ENCODE results near the gene ZC3HAV1L. TPM values are rescaled to one million over a fixed set of nuclear protein-coding genes. Genes with fewer than 3 reads are reported as not detected.

ZC3HAV1L gene
- total and polyA plus RNA-seq, 2 of the 8 experiments (the other 6 are each of a cell fraction or from before 2014, with no cell fraction given): 5.2 to 7.0 TPM

- Histone ChIP-seq H2BK120ac (replicated peaks; ENCODE audit: low read depth, low read length) (no peak overlapping the region), H3K9me3 (ENCODE audit: insufficient read depth in 2 of 2, low read depth in 1 of 2, low read length in 1 of 2) (peaks cover 0 to 3% of the 10 kb centered on the region in 2 experiments; a peak in 2 of 4 replicates)
- POLR2A ChIA-PET (ENCODE audit: partially characterized antibody): interaction anchor here (0.7 to 0.9 kb wide), 3 partner anchors 104 to 1444 kb away, joined by 3 read pairs; no protein-coding TSS in a partner anchor
- TF ChIP-seq SP1 (IDR thresholded peaks at IDR 0.05; ENCODE audit: low read depth, low read length): no peak
- TF ChIP-seq USF2 (IDR thresholded peaks at IDR 0.05; ENCODE audit: low read length): no peak
- no peak for TF ChIP-seq ATF3 (IDR thresholded peaks at IDR 0.05; ENCODE audit: insufficient read depth, low read depth, low read length)
- no peak for TF ChIP-seq SP2 (IDR thresholded peaks at IDR 0.05; ENCODE audit: low read length)
- TF ChIP-seq CREB1 (IDR thresholded peaks at IDR 0.05): no peak
- no peak for TF ChIP-seq SP4 (IDR thresholded peaks at IDR 0.05; ENCODE audit: low read length)
- TF ChIP-seq E2F6 (IDR thresholded peaks at IDR 0.05): no peak
- TF ChIP-seq RXRA (IDR thresholded peaks at IDR 0.05; ENCODE audit: insufficient read depth, low read depth, low read length): no peak
- no peak for TF ChIP-seq BACH1 (IDR thresholded peaks at IDR 0.05; ENCODE audit: low read length)
- no peak for TF ChIP-seq NRF1 (IDR thresholded peaks at IDR 0.05; ENCODE audit: low read depth, low read length)
- TF ChIP-seq JUND (IDR thresholded peaks at IDR 0.05; ENCODE audit: low read length): no peak
- TF ChIP-seq KDM4A (IDR thresholded peaks at IDR 0.05; ENCODE audit: low read depth, low read length, severe bottlenecking): no peak
- TF ChIP-seq NANOG (IDR thresholded peaks at IDR 0.05; ENCODE audit: insufficient read depth, low read depth, low read length, poor library complexity, severe bottlenecking): no peak
Measured at GRCh38 chr7:139011373-139011772, 24.5 kb downstream of the ZC3HAV1L start.

More at GRCh38 chr7:139011373-139011772, 24.5 kb downstream of the ZC3HAV1L start:
- DNase-seq (ENCODE audit: low read depth in 1 of 2, low spot score in 2 of 2) (peak in 1 of 2 experiments; percentile 23), FAIRE-seq (no peak)
- no peak overlapping the region for H3K56ac ChIP-seq (replicated peaks; ENCODE audit: insufficient read length, low read depth, low read length)
- no peak overlapping the region for H4K5ac ChIP-seq (ENCODE audit: insufficient read length, low read depth, low read length)
- no peak overlapping the region for H3K27ac ChIP-seq (ENCODE audit: low read depth, low read length)
- no peak overlapping the region for H2AK5ac ChIP-seq (ENCODE audit: low read depth, low read length)
- no peak overlapping the region for H3K4me3 ChIP-seq (ENCODE audit: extremely low read depth in 1 of 4, insufficient read depth in 2 of 4, low read depth in 3 of 4, low read length in 4 of 4)
- no peak overlapping the region for H3K14ac ChIP-seq (ENCODE audit: insufficient read length)
- H3K9ac ChIP-seq (replicated peaks in 1 of 4; ENCODE audit: extremely low read depth in 1 of 4, low read depth in 3 of 4, low read length in 3 of 4): no peak overlapping the region
- H3K23me2 ChIP-seq (ENCODE audit: low read depth, low read length): no peaks in the 10 kb centered on the region
- H2BK20ac ChIP-seq (ENCODE audit: low read length): no peak overlapping the region
- no peak overlapping the region for H4K8ac ChIP-seq (ENCODE audit: extremely low read depth, insufficient read depth, low read length)
- no peaks in the 10 kb centered on the region for H4K20me1 ChIP-seq (replicated peaks in 1 of 2; ENCODE audit: control insufficient read depth in 1 of 2, insufficient read depth in 2 of 2, low read length in 2 of 2)
- H3K23ac ChIP-seq (ENCODE audit: insufficient read length): no peak overlapping the region
- no peak overlapping the region for H3K18ac ChIP-seq (ENCODE audit: extremely low read depth, low read length)
- no peaks in the 10 kb centered on the region for H3K79me1 ChIP-seq (ENCODE audit: low read depth, low read length)
- H3K36me3 ChIP-seq (ENCODE audit: control insufficient read depth in 2 of 4, insufficient read depth in 4 of 4, low read length in 3 of 4): no peaks in the 10 kb centered on the region
- H2BK5ac ChIP-seq (ENCODE audit: low read depth, low read length): no peak overlapping the region
- 90% methylated on average over 3 of the region's 3 CpGs; no CpG with 5 or more reads in 1 of the 2 experiments for WGBS, 2 experiments (ENCODE audit: extremely low coverage in 1 of 2, insufficient coverage in 1 of 2, insufficient read length in 1 of 2, insufficient replicate concordance in 2 of 2, low coverage in 1 of 2, low lambda C conversion rate in 2 of 2, missing lambda C conversion rate in 1 of 2)
- H3K79me2 ChIP-seq (ENCODE audit: control insufficient read depth in 1 of 2, insufficient read depth in 2 of 2, low read length in 2 of 2): no peaks in the 10 kb centered on the region
- H3K4ac ChIP-seq (replicated peaks; ENCODE audit: insufficient read length, low read depth, low read length): no peak overlapping the region
- no peaks in the 10 kb centered on the region for H3K4me1 ChIP-seq (replicated peaks in 1 of 4; ENCODE audit: control insufficient read depth in 3 of 4, insufficient read depth in 4 of 4, low read length in 3 of 4)
- H4K91ac ChIP-seq (replicated peaks; ENCODE audit: insufficient read length, low read length): no peak overlapping the region
- H2BK12ac ChIP-seq (ENCODE audit: low read depth, low read length): no peak overlapping the region
- no peaks in the 10 kb centered on the region for H3K27me3 ChIP-seq (replicated peaks in 1 of 4; ENCODE audit: control insufficient read depth in 3 of 4, extremely low read depth in 1 of 4, insufficient read depth in 3 of 4, low read length in 3 of 4)
- H3K4me2 ChIP-seq (ENCODE audit: insufficient read depth in 1 of 2, low read depth in 2 of 2, low read length in 2 of 2): no peak overlapping the region
- no peak overlapping the region for H2AFZ ChIP-seq (ENCODE audit: low read length)
- no peak overlapping the region for H2BK15ac ChIP-seq (ENCODE audit: low read length)
- CTCF ChIA-PET (ENCODE audit: partially characterized antibody): interaction anchor here (0.7 kb wide), 1 partner anchor 63 kb away, joined by 4 read pairs; no protein-coding TSS in a partner anchor
